Fibroblast of skin of scalp (primary cell): Measurements from ENCODE around the gene CCSER1.
"Not testable (repeated sequence)": the region's sequence is repeated elsewhere in the genome, so short reads cannot be mapped to it uniquely, and the experiment has no call there.

Experiments used
- DNase-seq: peaks from one replicate; pipeline ENCODE4 v3.0.0-alpha.2; 2013

The CCSER1 gene

GRCh38 chr4:90449626-90450025 is 322.4 kb downstream of the CCSER1 start:
- DNase-seq, result no peak

- DNase-seq, result no peak
Measured at GRCh38 chr4:90456891-90457290, 329.7 kb downstream of the CCSER1 start.

GRCh38 chr4:90457817-90458216 is 330.6 kb downstream of the CCSER1 start:
- no peak for DNase-seq

DNA sequence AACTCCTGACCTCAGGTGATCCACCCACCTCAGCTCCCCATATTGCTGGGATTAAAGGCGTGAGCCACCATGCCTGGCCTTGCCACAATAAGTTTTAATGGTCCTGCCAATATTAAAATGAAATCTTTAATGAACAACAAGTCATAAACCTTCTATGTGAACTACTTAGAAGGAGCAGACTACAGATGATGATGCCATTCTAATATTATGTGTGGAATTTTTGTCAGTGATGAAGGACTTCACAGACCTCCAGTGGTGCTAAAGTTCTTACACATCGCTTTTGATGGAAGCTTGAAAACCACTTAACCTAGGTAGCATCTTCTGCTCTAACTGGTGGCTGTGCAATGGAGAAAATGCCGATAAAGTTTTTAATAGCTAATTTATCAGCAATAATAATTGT is 331.4 kb downstream of the CCSER1 start:
- no peak for DNase-seq

DNA sequence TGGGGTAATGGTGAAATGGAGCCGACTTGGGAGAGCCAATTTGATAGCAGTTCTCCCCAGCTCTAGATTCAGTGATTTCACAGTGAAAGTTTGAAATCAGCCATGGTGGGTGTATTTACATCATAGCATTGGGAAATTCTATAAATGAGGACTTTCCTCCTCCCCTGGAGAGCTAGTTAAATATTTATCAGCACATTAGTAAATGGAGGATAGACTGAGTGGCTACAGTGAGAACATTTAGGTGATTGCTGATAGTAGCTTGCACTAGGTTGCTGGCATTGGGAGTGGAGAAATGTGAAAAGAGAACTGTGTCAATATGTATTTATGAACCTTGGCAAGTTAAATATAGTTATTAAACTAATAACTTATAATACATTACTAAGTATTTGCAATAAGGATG is 347.3 kb downstream of the CCSER1 start:
- DNase-seq, result no peak

DNA sequence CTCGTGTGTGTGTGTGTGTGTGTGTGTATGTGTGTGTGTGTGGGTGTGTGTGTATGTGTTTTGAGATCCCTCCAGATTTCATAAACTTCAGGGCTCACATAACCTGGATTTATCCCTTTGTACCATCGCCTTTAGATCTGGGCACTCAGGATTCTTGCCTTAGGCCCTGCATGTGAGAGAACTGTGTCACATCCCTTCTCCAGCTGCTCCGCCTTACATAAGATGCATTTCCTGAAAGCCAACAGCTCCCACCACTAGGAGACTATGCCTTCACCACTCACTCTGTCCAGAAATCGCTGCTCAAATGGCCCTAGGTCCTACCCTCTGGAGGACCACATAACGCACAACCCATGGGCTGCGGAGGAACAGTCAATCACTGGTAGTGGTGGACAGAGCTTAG is 348.8 kb downstream of the CCSER1 start:
- no peak for DNase-seq

DNA sequence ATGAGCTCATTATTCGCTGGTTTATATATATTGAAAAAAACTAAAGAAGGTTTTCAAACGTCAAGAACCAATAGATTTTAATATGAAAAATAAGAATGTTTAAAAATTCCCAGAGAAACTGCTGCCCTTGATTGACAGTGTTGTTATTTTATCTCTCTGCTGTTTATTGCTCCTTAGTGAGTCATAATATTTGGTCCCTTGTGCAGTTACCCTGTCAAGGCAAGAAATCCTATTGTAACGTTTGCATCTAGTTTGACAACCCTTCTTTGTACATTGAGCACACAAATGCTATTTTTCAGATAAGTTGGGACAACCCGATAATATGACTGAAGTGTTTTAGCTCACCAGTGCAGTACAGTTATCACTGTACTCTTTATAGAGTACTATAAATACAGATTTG is 349.4 kb downstream of the CCSER1 start:
- no peak for DNase-seq

GRCh38 chr4:90484894-90485293 is 357.7 kb downstream of the CCSER1 start:
- not testable (repeated sequence) for DNase-seq

- DNase-seq, result no peak
Measured at GRCh38 chr4:90486346-90486745, 359.2 kb downstream of the CCSER1 start.

DNA sequence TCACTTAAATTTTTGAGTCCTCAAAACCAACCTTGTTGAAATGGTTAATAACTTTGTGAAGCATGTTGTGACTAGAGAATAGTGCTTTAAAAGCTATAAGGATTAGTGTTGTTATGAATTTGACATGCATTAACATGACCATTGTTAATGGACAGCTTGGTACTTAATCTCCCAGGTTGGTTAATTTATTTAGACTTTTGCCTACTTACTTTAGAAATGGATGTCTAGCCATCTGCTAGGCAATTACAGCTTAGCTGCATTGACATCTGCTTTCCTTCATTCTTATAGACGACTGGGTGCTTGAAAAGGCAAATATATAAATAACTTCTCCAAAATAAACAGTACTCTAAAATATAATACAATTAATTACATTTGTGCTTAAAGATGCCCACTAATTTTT is 368.0 kb downstream of the CCSER1 start:
- no peak for DNase-seq

GRCh38 chr4:90495936-90496335 is 368.7 kb downstream of the CCSER1 start:
- DNase-seq, result no peak

GRCh38 chr4:90498175-90498574 is 371.0 kb downstream of the CCSER1 start:
- DNase-seq, result no peak

- DNase-seq, result no peak
Measured at GRCh38 chr4:90503677-90504076, 376.5 kb downstream of the CCSER1 start.

- DNase-seq, result no peak
Measured at GRCh38 chr4:90515191-90515590, 388.0 kb downstream of the CCSER1 start.

DNA sequence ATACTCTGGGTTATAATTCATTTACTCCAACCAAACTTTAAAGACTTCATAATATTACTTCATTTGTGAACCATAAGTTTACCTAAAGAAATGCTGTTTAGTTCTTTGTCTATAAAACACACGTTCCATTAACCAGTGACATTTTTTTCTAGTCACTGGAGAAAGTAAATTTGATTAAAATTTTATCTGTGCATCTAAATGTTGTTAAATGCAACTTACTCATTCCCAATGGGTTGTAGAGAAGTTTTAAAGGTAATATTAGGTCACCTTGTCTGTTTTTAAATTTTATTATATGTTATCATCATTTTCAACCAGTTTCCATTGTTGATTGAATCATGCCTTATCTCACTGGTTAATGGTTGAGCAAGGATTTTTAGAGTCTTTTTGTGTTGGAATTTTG is 401.4 kb downstream of the CCSER1 start:
- no peak for DNase-seq

DNA sequence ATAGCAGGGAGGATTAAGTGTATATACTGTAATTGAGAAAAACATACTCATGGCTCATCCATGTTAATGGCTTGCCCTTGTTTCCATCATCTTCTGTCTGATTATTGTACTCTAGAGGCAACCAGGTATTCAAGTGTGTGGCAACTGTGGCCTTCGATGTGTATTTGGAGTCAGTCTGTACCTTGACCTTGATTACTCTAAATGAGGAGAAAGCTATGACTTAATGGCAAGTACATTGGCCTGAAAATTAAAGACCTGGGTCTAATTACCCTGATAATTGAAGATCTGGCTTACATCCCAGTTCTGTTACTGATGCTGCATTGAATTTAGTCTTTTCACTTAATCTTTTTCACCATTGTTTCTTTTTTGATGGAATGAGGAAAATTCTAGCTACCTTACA is 409.2 kb downstream of the CCSER1 start:
- no peak for DNase-seq

GRCh38 chr4:90537491-90537890 is 410.3 kb downstream of the CCSER1 start:
- DNase-seq, result no peak

DNA sequence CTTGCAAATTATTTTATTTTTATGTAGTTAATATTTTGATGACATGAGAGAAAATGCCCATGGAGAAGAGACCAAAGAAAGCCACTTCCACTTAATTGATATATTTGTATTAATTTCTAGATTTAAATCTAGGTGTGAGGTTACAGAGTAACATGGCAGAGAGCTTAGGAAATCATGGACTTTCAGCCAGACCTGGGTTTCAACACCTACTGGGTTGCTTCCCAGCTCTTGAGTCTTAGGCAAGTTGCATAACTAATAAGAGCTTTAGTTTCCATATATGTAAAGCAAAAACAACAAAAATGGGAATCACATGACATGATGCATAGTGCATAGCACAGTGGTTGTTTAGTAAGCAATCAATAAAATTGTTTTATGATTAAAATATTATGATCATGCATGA is 413.3 kb downstream of the CCSER1 start:
- DNase-seq, result no peak

DNA sequence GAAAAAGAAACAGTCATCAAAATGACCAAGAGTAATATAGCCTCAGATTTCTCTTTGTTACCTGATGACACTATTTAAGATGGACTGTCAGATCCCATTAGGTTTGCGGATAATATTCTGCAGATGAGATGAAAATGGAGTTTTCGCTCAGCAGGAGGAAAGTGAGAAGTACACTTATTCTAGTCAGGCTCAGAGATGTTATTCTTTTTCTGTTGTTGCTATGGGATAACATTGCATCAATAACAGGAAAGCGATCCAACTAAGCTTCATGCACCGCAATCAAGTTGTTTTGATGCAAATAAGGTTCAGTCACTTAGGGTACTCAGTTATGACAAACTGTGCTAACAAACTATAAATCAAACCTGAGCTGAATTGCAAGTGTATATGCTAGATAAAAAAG is 415.0 kb downstream of the CCSER1 start:
- DNase-seq, result no peak

DNA sequence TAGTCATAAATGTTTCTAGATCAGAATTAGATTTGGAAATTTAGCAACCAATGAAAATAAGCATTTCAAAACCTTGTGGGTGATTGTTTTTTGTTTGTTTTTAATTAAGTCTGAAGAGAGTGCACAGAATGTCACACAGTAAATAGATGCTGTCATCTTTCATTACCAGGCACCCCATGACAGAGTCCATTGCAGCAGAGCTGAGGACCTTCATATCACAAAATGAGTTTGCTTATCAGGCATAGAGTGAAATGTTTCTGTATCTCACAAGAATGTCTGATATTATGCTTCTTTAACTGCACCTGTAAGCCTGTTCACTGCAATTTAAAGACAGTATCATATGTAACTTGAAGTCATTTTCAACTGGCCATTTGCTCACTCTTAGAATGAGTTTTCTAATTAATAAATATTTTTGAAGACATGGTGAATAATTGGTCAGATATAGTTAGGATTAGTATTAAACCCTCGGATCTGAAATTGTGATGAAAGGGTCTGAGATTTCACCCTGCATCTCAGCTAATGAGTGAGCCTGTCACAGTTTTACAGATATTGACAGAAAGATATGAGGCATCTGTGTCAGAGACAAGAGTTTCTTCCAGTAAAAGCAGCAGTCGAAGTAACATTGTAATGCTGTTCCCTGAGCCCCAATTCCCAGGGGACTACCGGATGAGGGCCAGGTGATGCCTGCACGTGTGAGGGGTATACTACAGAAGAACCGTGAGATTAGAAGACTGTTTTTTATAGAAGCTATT is 416.4 kb downstream of the CCSER1 start:
- DNase-seq, result no peak

- DNase-seq, result no peak
Measured at GRCh38 chr4:90544532-90545045, 417.4 kb downstream of the CCSER1 start.

GRCh38 chr4:90545380-90545779 is 418.2 kb downstream of the CCSER1 start:
- DNase-seq, result no peak

GRCh38 chr4:90546114-90546513 is 418.9 kb downstream of the CCSER1 start:
- DNase-seq, result no peak

DNA sequence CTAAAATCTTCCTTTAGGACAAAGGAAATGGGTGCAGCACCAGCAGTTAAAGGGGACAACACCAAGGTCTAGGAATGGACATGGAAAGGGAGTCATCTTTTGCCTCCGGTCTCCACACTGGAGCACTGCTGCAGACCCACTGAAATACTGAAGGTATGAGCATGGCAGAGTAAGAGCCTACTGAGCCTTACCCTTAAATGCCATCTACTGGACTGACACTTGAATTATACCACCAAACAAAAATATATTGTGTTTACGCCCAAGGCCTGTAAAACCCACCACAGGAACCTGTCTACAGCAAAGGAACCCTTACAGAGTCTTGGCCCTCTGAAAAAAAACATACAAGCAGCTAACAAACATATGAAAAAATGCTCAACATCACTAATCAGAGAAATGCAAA is 443.4 kb downstream of the CCSER1 start:
- no peak for DNase-seq

DNA sequence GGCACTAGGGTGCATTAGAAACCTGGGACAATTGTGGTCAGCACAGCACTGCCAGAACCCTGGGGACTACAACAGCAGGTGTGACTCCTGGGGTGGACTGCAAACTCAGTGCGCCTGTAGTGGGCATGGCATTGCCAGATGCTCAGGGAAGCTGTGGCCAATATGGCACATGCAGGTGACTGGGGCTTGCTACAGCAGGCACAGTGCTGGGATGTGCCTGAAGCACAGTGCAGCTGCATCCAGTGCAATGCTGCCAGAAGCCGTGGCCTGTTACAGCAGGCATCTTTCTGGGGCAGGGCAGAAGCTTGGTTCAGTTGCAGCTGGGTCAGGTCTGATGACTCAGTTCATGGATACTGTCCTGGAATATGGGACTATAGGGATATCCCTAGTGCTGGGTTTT is 445.8 kb downstream of the CCSER1 start:
- DNase-seq, result no peak
